Astrocyte (in vitro differentiated cells and primary cell): ENCODE data around the gene MRPS23. TPM values are rescaled to one million over a fixed set of nuclear protein-coding genes. Genes with fewer than 3 reads are reported as not detected.

Source experiments
- DNase-seq: peaks from one replicate; pipeline ENCODE4 v3.0.0-alpha.2; 2010; ENCODE audit warnings: low read depth
- FAIRE-seq: peaks from 2 replicates; lab custom pipeline; 2011; peaks lifted over from hg19 to GRCh38; lab: Jason Lieb, UNC
- H2AFZ ChIP-seq: 2 replicates; pipeline ENCODE4 v1.6.0; 2012; ENCODE audit warnings: low read depth, low read length, inconsistent platforms
- H3K27ac ChIP-seq: 2 replicates; pipeline ENCODE4 v1.5.1; 2011; ENCODE audit warnings: low read depth, low read length, inconsistent platforms
- H3K27me3 ChIP-seq: 2 replicates; pipeline ENCODE4 v1.6.0; 2011; ENCODE audit warnings: low read length, inconsistent platforms; ENCODE audit not compliant: insufficient read depth
- H3K36me3 ChIP-seq: 2 replicates; pipeline ENCODE4 v1.5.1; 2011; ENCODE audit warnings: low read length, inconsistent platforms; ENCODE audit not compliant: insufficient read depth
- H3K4me1 ChIP-seq: 2 replicates; pipeline ENCODE4 v1.5.1; 2011; ENCODE audit warnings: low read length, inconsistent platforms; ENCODE audit not compliant: insufficient read depth
- H3K4me2 ChIP-seq: 2 replicates; pipeline ENCODE4 v1.6.0; 2012; ENCODE audit warnings: low read length, inconsistent platforms
- H3K4me3 ChIP-seq: 2 replicates; pipeline ENCODE4 v1.5.1; 2011; ENCODE audit warnings: low read depth, mild to moderate bottlenecking, low read length, inconsistent platforms; ENCODE audit not compliant: insufficient read depth
- H3K79me2 ChIP-seq: 2 replicates; pipeline ENCODE4 v1.6.0; 2012; ENCODE audit warnings: mild to moderate bottlenecking, low read length, inconsistent platforms; ENCODE audit not compliant: insufficient read depth
- H3K9ac ChIP-seq: 2 replicates; pipeline ENCODE4 v1.6.0; 2012; ENCODE audit warnings: mild to moderate bottlenecking, low read length, inconsistent platforms
- H3K9me3 ChIP-seq: 2 replicates; pipeline ENCODE4 v1.5.1; 2012; ENCODE audit warnings: low read depth, mild to moderate bottlenecking, low read length, inconsistent platforms; ENCODE audit not compliant: insufficient read depth
- H4K20me1 ChIP-seq: 2 replicates; pipeline ENCODE4 v1.6.0; 2012; ENCODE audit warnings: low read length, inconsistent platforms; ENCODE audit not compliant: insufficient read depth
- H3K27ac Mint-ChIP-seq: one replicate; pipeline ENCODE4 v1.8.0; 2021; ENCODE audit warnings: mild to moderate bottlenecking, mixed read lengths; ENCODE audit not compliant: unreplicated experiment
- H3K27me3 Mint-ChIP-seq: one replicate; pipeline ENCODE4 v1.8.0; 2021; ENCODE audit warnings: low read depth, mixed read lengths; ENCODE audit not compliant: unreplicated experiment
- H3K36me3 Mint-ChIP-seq: one replicate; pipeline ENCODE4 v1.8.0; 2021; ENCODE audit warnings: low read depth, mixed read lengths; ENCODE audit not compliant: unreplicated experiment
- H3K4me1 Mint-ChIP-seq: one replicate; pipeline ENCODE4 v1.8.0; 2021; ENCODE audit warnings: low read depth, mixed read lengths; ENCODE audit not compliant: unreplicated experiment
- H3K4me3 Mint-ChIP-seq: one replicate; pipeline ENCODE4 v1.8.0; 2021; ENCODE audit warnings: mild to moderate bottlenecking, moderate library complexity, mixed read lengths; ENCODE audit not compliant: unreplicated experiment
- H3K9me3 Mint-ChIP-seq: one replicate; pipeline ENCODE4 v1.8.0; 2021; ENCODE audit warnings: mild to moderate bottlenecking, mixed read lengths; ENCODE audit not compliant: unreplicated experiment
- CTCF ChIP-seq: IDR thresholded peaks from 2 replicates; pipeline ENCODE4 v1.5.1; 2011; ENCODE audit warnings: low read depth, mild to moderate bottlenecking, inconsistent platforms, low read length, moderate library complexity; ENCODE audit not compliant: insufficient read depth
- EZH2 ChIP-seq: IDR thresholded peaks from 2 replicates; pipeline ENCODE4 v1.6.1; 2012; ENCODE audit warnings: mild to moderate bottlenecking, low read length, inconsistent platforms; ENCODE audit not compliant: insufficient read depth
- total RNA-seq: library from RNA; stranded (reverse); gene quantifications from 2 replicates; pipeline ENCODE4 v1.2.1, GENCODE V29; 2021

Gene MRPS23
- total RNA-seq, 1 donor from 2014 or later, result 61.3 TPM

GRCh38 chr17:57794841-57795240 lies 55.0 kb downstream of the MRPS23 start:
- Mint-ChIP-seq H3K9me3 (peaks cover 2% of the 10 kb centered on the region), H3K4me3 (no peak overlapping the region), H3K4me1 (no peaks in the 10 kb centered on the region), H3K27me3 (peaks cover 3% of the 10 kb centered on the region), H3K36me3 (no peaks in the 10 kb centered on the region), H3K27ac (no peak overlapping the region)
- FAIRE-seq (no peak), DNase-seq (no peak)
- Histone ChIP-seq H3K36me3 (no peaks in the 10 kb centered on the region), H3K9ac (no peak overlapping the region), H3K4me2 (no peak overlapping the region), H2AFZ (no peak overlapping the region), H3K79me2 (no peaks in the 10 kb centered on the region), H3K4me1 (no peaks in the 10 kb centered on the region), H3K27ac (no peak overlapping the region), H4K20me1 (no peaks in the 10 kb centered on the region), H3K4me3 (no peak overlapping the region), H3K9me3 (no peaks in the 10 kb centered on the region), H3K27me3 (peaks cover 3% of the 10 kb centered on the region)
- TF ChIP-seq EZH2 (no peak), CTCF (no peak)

- FAIRE-seq (no peak), DNase-seq (no peak)
- Mint-ChIP-seq H3K27me3 (peaks cover 37% of the 10 kb centered on the region), H3K27ac (no peak overlapping the region), H3K4me1 (no peaks in the 10 kb centered on the region), H3K36me3 (no peaks in the 10 kb centered on the region), H3K9me3 (peaks cover 4% of the 10 kb centered on the region), H3K4me3 (no peak overlapping the region)
- no peak overlapping the region for H3K27ac ChIP-seq
- H3K4me2 ChIP-seq, result no peak overlapping the region
- H3K36me3 ChIP-seq, result no peaks in the 10 kb centered on the region
- no peak for TF ChIP-seq EZH2
- TF ChIP-seq CTCF, result no peak
- H3K4me1 ChIP-seq, result no peaks in the 10 kb centered on the region
- no peak overlapping the region for H2AFZ ChIP-seq
- no peaks in the 10 kb centered on the region for H3K9me3 ChIP-seq
- H3K79me2 ChIP-seq, result no peaks in the 10 kb centered on the region
- H3K9ac ChIP-seq, result no peak overlapping the region
- H3K27me3 ChIP-seq, result peaks cover 36% of the 10 kb centered on the region
- no peaks in the 10 kb centered on the region for H4K20me1 ChIP-seq
- no peak overlapping the region for H3K4me3 ChIP-seq
Observed at GRCh38 chr17:57788725-57789124, 61.1 kb downstream of the MRPS23 start.

GRCh38 chr17:57785022-57785421 lies 64.8 kb downstream of the MRPS23 start:
- Mint-ChIP-seq H3K4me3 (no peak overlapping the region), H3K9me3 (peaks cover 2% of the 10 kb centered on the region), H3K27me3 (peaks cover 34% of the 10 kb centered on the region), H3K36me3 (no peaks in the 10 kb centered on the region), H3K4me1 (peaks cover 7% of the 10 kb centered on the region), H3K27ac (no peak overlapping the region)
- peaks cover 40% of the 10 kb centered on the region for H3K27me3 ChIP-seq
- no peak for FAIRE-seq
- no peaks in the 10 kb centered on the region for H3K9me3 ChIP-seq
- H3K27ac ChIP-seq, result no peak overlapping the region
- no peaks in the 10 kb centered on the region for H4K20me1 ChIP-seq
- no peaks in the 10 kb centered on the region for H3K79me2 ChIP-seq
- H3K4me3 ChIP-seq, result no peak overlapping the region
- no peak overlapping the region for H2AFZ ChIP-seq
- no peak for TF ChIP-seq EZH2
- no peak for TF ChIP-seq CTCF
- H3K36me3 ChIP-seq, result no peaks in the 10 kb centered on the region
- peaks cover 6% of the 10 kb centered on the region for H3K4me1 ChIP-seq
- DNase-seq, result no peak
- no peak overlapping the region for H3K9ac ChIP-seq
- no peak overlapping the region for H3K4me2 ChIP-seq

Other genes with a start within 250 kb of the MRPS23 start
- not detected in 2 replicates for gene CCDC182, start 104.7 kb downstream of the MRPS23 start, total RNA-seq
- gene CUEDC1, start 105.4 kb upstream of the MRPS23 start, total RNA-seq, result 37.4 and 43.7 TPM in 2 replicates
- 42.0 and 50.9 TPM in 2 replicates for gene VEZF1, start 138.2 kb upstream of the MRPS23 start, total RNA-seq
- gene SRSF1, start 157.2 kb upstream of the MRPS23 start, total RNA-seq, result 170 and 196 TPM in 2 replicates
- gene DYNLL2, start 233.4 kb upstream of the MRPS23 start, total RNA-seq, result 24.9 and 29.4 TPM in 2 replicates